ENCODE data around the gene FEM1B. TPM values are rescaled to one million over a fixed set of nuclear protein-coding genes. Genes with fewer than 3 reads are reported as not detected.
A peak's percentile ranks its signal among the peaks of the same experiment; 100 is the strongest.

Gene FEM1B
- polyA plus RNA-seq, 1 donor from 2014 or later, result 21.5 TPM

DNA sequence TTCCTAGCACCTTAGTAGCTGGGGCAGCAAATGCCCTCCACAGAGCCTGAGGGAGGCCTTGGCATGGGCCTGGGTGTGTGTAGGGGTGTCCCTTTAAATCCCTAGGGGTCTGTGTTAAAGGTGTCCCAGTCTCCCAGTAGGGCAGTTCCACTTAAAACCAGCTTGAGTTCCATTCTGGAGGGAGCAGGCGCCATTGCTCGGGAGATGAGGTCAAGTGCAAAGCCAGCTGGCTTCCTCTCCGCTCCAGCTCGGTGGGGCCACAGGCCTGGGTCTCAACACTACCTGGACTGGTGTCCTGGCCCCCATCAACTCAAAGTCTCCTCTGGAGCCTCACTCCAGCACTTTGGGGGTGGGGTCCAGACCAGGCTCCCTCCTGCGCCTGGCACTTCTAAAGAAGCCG, 25.2 kb downstream of the FEM1B start:
- Mint-ChIP-seq H3K9me3 (no peaks in the 10 kb centered on the region), H3K27me3 (peaks cover 5% of the 10 kb centered on the region), H3K4me3 (no peak overlapping the region), H3K27ac (no peak overlapping the region), H3K4me1 (peaks cover 15 to 21% (median 18%) of the 10 kb centered on the region in 3 donors), H3K36me3 (peaks cover 6% of the 10 kb centered on the region)

DNA sequence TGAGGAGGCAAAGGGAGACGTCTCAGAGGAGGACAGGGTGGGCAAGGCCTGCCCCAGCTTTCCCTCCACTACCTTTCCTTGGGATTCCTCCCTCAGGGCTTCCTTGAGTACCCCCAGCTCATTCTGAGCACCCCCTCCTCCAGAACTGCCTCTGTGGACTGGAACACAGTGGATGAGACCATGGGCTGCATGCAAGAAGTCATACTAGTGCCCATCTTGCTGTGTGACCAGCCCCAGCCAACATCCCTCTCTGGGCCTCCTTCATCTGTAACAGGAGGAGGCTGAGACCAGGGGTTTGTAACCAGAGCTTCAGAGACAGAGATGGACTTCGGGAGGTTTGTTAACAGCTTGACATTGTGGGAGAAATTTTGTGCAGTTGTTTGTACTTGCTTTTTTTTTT, 25.6 kb downstream of the FEM1B start:
- Mint-ChIP-seq H3K36me3 (peaks cover 6% of the 10 kb centered on the region), H3K4me1 (peaks cover 12 to 18% (median 17%) of the 10 kb centered on the region in 3 donors), H3K27ac (no peak overlapping the region), H3K27me3 (peaks cover 5% of the 10 kb centered on the region), H3K4me3 (no peak overlapping the region), H3K9me3 (no peaks in the 10 kb centered on the region)

GRCh38 chr15:68303560-68304436, 26.3 kb downstream of the FEM1B start:
- Mint-ChIP-seq H3K27ac (peak overlapping the region in 1 of 3 donors; percentile 36), H3K9me3 (no peaks in the 10 kb centered on the region)

DNA sequence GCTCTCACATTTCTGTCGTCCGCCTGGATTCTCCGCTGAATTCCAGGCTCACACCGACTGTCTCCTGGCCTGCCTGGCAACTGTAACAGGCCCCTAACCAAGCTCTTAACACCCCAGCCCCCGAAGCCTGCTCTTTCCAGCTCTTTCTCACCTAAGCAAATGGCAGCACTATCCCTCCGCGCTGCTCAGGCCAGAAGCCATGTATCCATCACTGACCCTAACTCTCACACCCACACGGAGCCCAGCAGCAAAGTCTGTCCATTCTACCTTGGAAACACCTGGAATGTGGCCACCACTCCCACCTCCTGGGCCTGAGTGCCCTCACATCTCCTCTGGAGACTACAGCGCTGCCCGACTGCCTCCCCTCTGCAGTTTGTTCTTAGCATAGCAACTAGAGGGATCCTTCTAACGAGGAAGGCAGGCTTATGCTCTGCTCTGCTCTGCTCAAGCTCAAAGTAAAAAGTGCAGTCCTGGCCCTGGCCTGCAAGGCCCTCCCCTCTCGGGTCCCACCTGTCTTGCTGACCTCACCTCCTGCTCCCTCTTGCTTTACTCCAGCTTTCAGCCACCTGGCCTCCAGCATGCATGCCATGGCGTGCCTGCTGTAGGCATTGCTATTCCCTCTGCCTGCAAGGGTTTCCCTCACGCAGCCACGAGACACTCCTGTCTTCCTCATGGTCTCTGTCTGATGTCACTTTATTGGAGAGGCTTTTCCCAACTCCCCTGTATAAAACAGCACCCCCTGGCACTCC, 27.2 kb downstream of the FEM1B start:
- no peaks in the 10 kb centered on the region for H3K9me3 Mint-ChIP-seq
- no peak overlapping the region for H3K4me3 Mint-ChIP-seq
- peak overlapping the region in 2 of 3 donors; percentile 36 to 41 for H3K27ac Mint-ChIP-seq
- peaks cover 6% of the 10 kb centered on the region for H3K36me3 Mint-ChIP-seq
- H3K4me1 Mint-ChIP-seq, result peaks cover 6 to 8% (median 7%) of the 10 kb centered on the region in 3 donors
- H3K27me3 Mint-ChIP-seq, result peaks cover 5% of the 10 kb centered on the region

More at GRCh38 chr15:68303560-68304436, 26.3 kb downstream of the FEM1B start:
- H3K36me3 Mint-ChIP-seq, result peaks cover 6% of the 10 kb centered on the region
- peaks cover 12 to 15% (median 14%) of the 10 kb centered on the region in 3 donors for H3K4me1 Mint-ChIP-seq
- no peak overlapping the region for H3K4me3 Mint-ChIP-seq
- H3K27me3 Mint-ChIP-seq, result peaks cover 5% of the 10 kb centered on the region

DNA sequence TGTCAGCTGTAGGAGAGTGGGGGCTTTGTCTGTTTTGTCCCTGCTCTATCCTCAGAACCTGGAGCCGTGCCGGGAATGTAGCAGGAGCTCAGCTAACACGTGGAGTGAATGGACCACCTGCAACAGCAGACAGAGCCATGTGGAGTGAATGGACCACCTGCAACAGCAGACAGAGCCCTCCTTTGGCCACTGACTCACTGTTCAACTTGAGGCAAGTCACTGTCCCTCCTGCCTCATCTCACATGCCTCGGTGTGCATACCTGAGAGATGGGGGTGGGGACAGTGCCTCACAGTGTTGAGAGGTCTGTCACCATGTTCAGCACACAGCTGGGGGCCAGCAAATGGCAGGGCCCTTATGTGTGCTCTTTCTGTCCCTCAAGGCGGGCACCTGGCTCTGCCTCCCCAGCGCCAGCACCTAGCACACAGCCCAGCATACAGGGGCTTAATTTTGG, 27.9 kb downstream of the FEM1B start:
- H3K27ac Mint-ChIP-seq, result no peak overlapping the region
- peaks cover 6 to 7% (median 7%) of the 10 kb centered on the region in 3 donors for H3K4me1 Mint-ChIP-seq
- no peak overlapping the region for H3K4me3 Mint-ChIP-seq
- peaks cover 5% of the 10 kb centered on the region for H3K27me3 Mint-ChIP-seq
- no peaks in the 10 kb centered on the region for H3K9me3 Mint-ChIP-seq
- peaks cover 6% of the 10 kb centered on the region for H3K36me3 Mint-ChIP-seq

DNA sequence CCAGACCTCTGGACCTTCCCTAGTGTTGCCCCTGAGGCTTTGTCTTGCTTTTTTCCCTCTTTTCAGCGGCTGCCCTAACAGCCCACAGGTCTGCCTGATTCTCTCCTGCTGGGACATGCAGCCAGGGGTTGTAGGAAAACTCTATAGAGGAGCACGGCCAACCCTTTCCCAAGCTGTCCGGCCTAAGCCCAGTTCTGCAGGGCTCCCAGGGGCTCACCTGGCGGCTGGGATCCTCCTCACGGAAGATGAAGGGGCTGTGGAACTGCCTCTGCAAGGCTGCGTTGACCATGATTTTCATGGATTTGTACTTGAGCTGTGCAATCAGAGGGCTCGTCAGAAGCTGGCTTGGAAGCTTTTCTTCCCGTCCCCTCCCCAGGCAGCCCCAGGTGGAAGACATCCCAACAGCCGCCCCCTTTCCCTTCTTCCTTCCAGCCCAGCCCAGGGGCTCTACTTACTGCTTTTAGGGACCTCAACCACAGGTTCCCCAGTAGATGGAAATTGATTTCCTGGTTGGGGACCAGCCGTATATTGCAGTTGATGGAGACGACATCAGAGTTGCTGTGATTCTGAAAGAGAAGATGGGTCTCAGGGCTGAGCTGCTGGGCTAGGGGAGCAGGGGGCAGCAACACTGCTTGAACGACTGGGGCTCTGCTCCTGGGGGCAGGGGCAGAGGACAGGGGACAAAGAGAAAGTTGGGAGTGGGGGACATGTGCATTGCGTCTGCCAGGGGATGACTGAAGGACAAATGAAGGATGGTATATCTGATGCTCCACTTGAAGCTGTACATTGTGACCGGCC, 29.8 kb downstream of the FEM1B start:
- H3K36me3 Mint-ChIP-seq, result peaks cover 3% of the 10 kb centered on the region
- H3K4me1 Mint-ChIP-seq, result peaks cover 6 to 7% (median 7%) of the 10 kb centered on the region in 3 donors
- H3K9me3 Mint-ChIP-seq, result no peaks in the 10 kb centered on the region
- no peak overlapping the region for H3K4me3 Mint-ChIP-seq
- H3K27ac Mint-ChIP-seq, result no peak overlapping the region
- peaks cover 6% of the 10 kb centered on the region for H3K27me3 Mint-ChIP-seq

DNA sequence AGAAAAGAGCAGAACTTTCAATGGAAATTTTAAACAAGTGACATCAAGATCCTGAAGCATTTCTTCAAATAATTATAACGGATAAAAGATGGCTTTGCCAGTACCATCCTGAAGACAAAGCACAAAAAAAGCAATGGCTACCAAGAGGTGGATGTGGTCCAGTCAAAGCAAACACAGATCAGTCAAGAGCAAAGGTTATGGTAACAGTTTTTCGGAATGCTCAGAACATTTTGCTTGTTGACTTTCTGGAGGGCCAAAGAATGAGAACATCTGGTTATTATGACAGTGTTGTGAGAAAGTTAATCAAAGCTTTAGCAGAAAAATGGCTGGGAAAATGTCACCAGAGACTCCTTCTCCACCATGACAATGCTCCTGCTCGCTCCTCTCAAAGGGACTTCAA, 31.5 kb downstream of the FEM1B start:
- H3K36me3 Mint-ChIP-seq, result peaks cover 2% of the 10 kb centered on the region
- peaks cover 6% of the 10 kb centered on the region for H3K27me3 Mint-ChIP-seq
- H3K9me3 Mint-ChIP-seq, result no peaks in the 10 kb centered on the region
- no peak overlapping the region for H3K27ac Mint-ChIP-seq
- peaks cover 6 to 7% (median 7%) of the 10 kb centered on the region in 3 donors for H3K4me1 Mint-ChIP-seq
- H3K4me3 Mint-ChIP-seq, result no peak overlapping the region

DNA sequence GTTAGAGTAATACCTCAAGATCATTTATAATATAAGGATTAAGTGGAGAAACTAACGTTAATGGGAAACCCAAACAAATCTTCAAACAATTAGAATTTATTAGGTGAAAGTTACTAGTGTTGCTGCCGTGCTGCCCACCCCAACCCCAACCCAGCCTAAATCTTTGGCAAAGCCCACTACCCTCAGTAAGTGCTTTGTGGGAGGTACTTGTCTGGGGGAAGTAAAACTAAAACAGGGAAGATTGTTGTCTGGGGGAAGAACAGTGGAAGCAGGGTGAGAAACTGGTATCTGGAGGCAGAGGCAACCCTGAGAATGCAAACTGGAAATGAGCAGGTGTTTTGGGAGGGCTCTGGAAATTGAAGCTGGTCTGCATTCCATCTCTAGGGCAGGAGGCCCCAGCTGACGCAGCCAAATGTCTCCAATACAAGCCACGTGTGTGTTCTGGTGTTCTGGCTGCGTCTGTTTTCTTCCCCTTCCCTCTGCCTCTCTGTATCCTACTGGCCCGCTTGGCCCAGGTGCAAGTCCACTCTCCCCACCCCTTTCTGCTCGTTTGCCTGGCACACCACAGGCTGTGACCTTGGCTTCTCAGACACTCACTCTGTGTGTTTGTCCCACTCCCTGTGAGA, 32.7 kb downstream of the FEM1B start:
- Mint-ChIP-seq H3K36me3 (no peaks in the 10 kb centered on the region), H3K4me1 (peaks cover 6 to 7% (median 7%) of the 10 kb centered on the region in 3 donors), H3K4me3 (no peak overlapping the region), H3K27me3 (peaks cover 6% of the 10 kb centered on the region), H3K27ac (no peak overlapping the region), H3K9me3 (no peaks in the 10 kb centered on the region)

GRCh38 chr15:68310804-68311463, 33.4 kb downstream of the FEM1B start:
- Mint-ChIP-seq H3K27me3 (peaks cover 6% of the 10 kb centered on the region), H3K36me3 (no peaks in the 10 kb centered on the region), H3K27ac (no peak overlapping the region), H3K9me3 (no peaks in the 10 kb centered on the region), H3K4me1 (peaks cover 6 to 7% (median 7%) of the 10 kb centered on the region in 3 donors), H3K4me3 (no peak overlapping the region)

DNA sequence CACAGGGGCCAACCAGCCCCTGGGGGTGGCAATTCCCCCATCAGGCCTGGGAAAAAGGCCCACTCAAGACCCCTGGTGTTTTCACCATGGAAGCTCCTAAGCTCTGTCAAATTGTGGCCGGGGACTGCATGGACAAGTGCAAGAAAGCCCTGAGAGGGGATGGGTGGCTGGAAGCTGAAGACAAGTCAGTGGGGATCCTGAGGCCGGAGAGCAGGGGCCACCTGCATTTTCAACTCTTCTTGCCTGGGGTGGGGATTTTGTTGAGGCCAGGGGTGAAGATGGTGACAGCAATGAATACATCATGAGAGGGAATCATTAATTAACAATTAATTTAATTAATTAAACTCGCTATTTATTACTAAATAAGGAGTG, 33.9 kb downstream of the FEM1B start:
- Mint-ChIP-seq H3K27me3 (peaks cover 4% of the 10 kb centered on the region), H3K9me3 (no peaks in the 10 kb centered on the region), H3K27ac (peak overlapping the region in 1 of 3 donors; percentile 20), H3K36me3 (no peaks in the 10 kb centered on the region), H3K4me3 (no peak overlapping the region), H3K4me1 (peaks cover 2 to 4% (median 2%) of the 10 kb centered on the region in 3 donors)

- peak overlapping the region in 1 of 3 donors; percentile 20 for H3K27ac Mint-ChIP-seq
- peaks cover 5% of the 10 kb centered on the region for H3K27me3 Mint-ChIP-seq
- H3K9me3 Mint-ChIP-seq, result no peaks in the 10 kb centered on the region
- peaks cover 0 to 3% (median 0%) of the 10 kb centered on the region in 3 donors for H3K4me1 Mint-ChIP-seq
- no peak overlapping the region for H3K4me3 Mint-ChIP-seq
- no peaks in the 10 kb centered on the region for H3K36me3 Mint-ChIP-seq
Measured at GRCh38 chr15:68311859-68312557, 34.5 kb downstream of the FEM1B start.

DNA sequence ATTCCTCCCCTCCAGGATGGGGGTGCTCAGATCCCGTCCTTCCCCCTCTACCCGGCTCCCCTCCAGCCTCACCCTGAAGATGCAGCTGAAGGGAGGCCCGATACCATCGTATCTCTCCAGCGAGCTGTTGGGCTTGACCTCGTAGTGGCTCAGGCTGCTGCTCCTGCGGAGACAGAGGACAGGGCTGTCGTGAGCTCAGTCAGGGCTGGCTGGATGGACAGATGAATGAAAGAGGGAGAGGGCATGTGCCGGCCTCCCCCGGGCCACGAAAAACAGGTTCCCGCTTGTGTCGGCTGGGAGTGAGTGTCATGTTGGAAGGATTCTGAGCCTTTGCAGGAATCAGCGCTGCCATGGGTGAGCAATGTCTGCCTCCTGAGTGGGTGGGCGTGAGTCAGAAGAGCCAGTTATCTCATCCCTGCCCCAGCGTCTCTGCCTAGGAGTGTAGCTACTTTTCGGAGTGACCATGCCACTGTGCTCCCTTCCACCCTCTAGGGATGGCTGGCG, 35.2 kb downstream of the FEM1B start:
- Mint-ChIP-seq H3K27me3 (peaks cover 5% of the 10 kb centered on the region), H3K27ac (no peak overlapping the region), H3K36me3 (no peaks in the 10 kb centered on the region), H3K4me3 (no peak overlapping the region), H3K4me1 (peaks cover 0 to 3% (median 0%) of the 10 kb centered on the region in 3 donors), H3K9me3 (no peaks in the 10 kb centered on the region)

All from IgD-negative memory B cell (primary cell).